Stimulated activated CD8-positive, alpha-beta memory T cell treated with anti-CD3 and anti-CD28 coated beads, Interleukin-4, amount 100 ng/mL, for 24 hours (primary cell): ENCODE results near the gene SMTNL2.
"Not testable (repeated sequence)": the region's sequence is repeated elsewhere in the genome, so short reads cannot be mapped to it uniquely, and the experiment has no call there.

Source experiments
- DNase-seq: peaks from one replicate; pipeline ENCODE4 v3.0.0-alpha.2; 2020; ENCODE audit warnings: low read depth

Gene SMTNL2

GRCh38 chr17:4602041-4602440 lies 17.7 kb downstream of the SMTNL2 start:
- DNase-seq: no peak

DNA sequence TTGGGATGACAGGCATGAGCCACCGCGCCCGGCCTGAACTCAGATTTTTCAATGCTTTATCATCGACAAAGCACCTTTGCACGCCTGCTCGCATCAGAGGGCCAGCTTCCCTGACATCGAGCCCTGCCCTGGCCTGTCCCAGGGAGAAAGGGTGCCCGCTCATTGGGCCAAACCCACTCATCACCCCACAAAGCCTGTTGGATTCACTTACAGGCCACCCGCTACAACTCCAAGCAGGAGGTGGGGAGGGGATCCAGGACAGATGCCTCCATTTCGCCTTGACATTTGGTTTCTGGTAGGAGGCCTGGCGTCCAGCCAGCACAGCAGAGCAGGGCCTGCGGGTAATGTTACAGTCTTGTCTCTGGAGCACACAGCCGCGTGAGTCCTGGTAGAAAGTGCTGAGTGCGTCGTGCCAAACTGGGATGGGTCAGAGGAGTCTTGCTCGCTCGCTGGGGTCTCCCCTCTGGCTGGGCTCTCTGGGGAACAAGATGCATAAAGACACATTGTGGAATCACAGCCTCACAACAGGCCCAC lies 19.8 kb downstream of the SMTNL2 start:
- no peak for DNase-seq

DNA sequence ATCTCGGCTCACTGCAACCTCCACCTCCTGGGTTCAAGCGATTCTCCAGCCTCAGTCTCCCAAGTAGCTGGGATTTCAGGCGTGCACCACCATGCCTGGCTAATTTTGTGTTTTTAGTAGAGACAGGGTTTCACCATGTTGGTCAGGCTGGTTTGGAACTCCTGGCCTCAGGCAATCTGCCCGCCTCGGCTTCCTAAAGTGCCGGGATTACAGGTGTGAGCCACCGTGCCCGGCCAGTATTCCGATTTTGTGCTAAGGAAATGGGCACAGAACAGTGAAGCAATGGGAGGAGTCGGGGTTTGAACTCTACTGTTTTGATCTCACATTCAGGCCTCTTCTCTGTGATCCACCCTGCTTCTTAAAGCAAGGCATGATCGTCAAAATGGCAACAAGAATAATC lies 20.4 kb downstream of the SMTNL2 start:
- not testable (repeated sequence) for DNase-seq

GRCh38 chr17:4605826-4606225 lies 21.5 kb downstream of the SMTNL2 start:
- DNase-seq: no peak

DNA sequence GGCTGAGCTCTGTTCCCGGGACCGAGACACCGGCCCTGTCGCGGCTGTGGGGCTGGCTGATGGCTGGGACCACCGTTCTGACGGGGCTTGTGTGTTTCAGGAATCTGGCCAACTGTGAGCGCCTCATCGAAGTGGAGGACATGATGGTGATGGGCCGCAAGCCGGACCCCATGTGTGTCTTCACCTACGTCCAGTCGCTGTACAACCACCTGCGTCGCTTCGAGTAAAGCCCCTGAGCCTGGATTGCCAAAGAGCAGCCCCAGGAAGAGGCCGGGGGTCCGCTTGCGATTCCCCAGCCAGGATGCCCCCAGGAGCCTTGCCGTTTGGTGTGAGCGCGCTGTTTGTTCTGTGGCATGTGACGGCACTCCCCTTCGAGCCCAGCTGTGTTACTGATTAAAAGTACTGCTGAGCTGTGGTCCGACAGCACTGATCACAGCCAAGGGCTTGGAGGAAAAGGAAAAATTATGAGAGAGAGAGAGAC lies 23.0 kb downstream of the SMTNL2 start:
- no peak for DNase-seq

DNA sequence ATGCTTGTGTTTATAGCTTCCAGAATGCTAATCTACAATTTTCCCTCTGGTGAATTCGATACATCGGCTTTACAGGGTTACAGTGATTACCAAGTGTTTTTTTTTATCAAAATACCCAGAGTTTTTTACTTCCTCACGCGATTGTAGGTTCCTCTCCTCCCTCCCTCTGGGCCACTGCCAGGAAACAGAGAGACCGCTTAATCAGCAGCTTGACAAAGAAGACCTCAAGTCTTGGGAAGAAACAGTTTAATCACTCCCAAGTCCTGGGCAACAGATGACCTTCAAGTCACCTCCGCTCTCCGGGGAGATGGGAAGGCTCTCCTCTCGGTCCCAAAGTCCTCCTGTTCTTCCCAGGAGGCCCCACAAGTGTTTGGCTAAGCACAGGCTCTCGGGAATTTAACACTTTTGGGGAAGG lies 23.5 kb downstream of the SMTNL2 start:
- DNase-seq: no peak

DNA sequence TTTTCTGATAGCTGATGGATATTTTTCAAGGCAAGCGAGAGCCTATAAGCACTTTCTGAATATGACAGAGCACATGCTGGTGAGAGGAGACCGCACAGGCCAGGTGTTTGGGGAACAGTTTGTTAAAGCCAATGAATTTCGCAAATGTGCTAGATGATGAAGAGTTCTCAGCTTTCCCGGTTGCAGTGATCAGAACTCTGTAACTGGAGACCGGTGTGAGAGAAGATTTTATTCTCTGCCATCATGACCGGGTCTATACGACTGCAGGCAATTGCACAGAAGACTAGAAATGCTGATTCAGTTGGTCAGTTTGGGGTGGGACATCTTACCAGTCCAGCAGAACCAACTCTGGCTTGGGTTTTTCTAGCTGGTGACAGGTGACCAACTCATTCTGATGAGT lies 25.4 kb downstream of the SMTNL2 start:
- DNase-seq: no peak

DNA sequence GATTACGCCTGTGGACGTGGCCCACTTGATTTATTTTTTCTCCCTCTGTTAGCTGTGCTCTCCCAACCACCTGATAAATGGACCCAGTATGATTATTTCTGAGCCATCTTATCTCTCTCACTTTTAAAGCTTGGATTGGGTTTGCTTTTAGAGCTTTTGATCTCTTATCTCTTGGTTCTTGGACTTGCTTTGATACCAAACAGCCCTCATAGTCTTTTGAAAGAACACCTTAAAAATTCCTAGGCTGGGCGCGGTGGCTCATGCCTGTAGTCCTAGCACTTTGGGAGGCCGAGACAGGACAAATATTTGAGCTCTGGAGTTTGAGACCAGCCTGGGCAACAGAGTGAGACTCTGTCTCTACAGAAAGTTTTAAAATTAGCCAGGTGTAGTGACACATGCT lies 25.8 kb downstream of the SMTNL2 start:
- DNase-seq: no peak

GRCh38 chr17:4610656-4611055 lies 26.3 kb downstream of the SMTNL2 start:
- no peak for DNase-seq

DNA sequence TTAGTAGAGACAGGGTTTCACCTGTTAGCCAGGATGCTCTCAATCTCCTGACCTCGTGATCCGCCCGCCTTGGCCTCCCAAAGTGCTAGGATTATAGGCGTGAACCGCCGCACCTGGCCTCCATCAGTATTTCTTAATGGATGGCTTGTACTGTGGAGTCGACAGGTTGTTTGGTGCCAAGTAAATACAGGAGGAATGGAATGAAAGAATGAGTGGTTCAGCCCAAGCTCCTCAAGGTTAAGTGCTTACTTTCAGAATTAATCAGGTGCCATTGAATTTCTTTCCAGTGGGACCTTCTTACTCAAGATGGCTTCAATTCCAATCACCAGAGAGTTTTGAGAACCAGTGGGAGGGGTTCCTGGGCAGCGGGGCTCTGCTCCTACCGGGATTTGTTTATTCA lies 32.1 kb downstream of the SMTNL2 start:
- DNase-seq: no peak

- DNase-seq: no peak
Measured at GRCh38 chr17:4617090-4617489, 32.8 kb downstream of the SMTNL2 start.

GRCh38 chr17:4617590-4618351 lies 33.4 kb downstream of the SMTNL2 start:
- no peak for DNase-seq

GRCh38 chr17:4620531-4621101 lies 36.3 kb downstream of the SMTNL2 start:
- no peak for DNase-seq

- no peak for DNase-seq
Measured at GRCh38 chr17:4622375-4622774, 38.0 kb downstream of the SMTNL2 start.

DNA sequence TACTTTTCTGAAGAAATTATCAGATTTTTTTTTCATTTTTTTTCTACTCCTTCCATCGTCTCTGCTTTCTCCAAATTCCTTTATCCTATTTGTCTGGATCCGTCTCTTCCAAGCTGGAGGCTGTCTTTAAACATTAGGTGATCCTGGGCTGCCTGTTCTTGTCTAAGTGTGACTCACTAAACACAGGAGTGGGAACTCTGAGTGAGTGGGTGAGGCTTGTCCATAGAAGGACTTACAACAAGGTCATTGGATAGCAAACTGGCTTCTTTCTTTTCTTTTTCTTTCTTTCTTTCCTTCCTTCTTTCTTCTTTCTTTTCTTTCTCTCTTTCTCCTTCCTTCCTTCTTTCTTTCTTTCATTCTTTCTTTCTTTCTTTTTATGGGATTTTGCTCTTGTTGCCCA lies 38.9 kb downstream of the SMTNL2 start:
- no peak for DNase-seq

DNA sequence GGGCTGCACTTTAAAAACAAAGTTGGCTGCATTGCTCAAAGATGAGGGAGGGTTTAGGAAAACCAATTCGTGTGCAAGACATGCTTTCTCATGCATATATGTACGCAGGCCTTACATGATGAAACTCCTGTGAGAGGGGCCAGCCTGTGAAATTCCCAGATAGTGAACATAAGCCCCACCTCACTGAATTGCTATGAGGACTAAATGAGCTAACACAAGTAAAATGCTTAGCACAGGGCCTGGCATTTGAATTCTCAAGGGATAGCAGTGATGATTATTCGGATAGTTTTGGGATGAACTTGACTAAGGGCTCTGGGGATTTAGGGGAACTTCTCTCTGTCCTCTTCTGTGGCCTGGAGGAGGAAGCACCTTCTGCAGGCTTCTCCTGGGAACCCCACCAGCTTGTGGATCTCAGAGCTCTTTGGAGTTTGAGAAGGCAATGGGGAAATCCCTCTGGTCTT lies 40.2 kb downstream of the SMTNL2 start:
- not testable (repeated sequence) for DNase-seq

DNA sequence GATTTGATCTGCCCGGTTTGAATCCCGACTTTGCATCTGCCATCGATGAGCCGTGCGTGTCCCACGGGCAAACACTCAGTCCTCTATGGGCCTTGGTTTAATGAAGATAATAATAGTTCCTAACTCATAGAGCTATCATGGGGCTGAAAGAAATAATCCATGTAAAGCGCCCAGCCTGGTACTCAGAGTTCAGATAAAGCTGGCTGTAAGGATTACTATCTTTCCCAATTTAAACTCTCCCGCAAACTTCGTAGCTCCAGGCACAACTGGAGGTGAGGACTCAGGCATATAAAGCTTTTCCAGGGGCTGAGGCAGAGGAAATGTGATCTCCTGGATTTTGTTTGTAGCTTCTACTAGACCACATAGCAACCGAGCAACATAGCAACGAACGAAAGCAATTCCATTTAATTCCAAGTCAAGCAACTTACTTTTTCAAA lies 40.9 kb downstream of the SMTNL2 start:
- DNase-seq: no peak

DNA sequence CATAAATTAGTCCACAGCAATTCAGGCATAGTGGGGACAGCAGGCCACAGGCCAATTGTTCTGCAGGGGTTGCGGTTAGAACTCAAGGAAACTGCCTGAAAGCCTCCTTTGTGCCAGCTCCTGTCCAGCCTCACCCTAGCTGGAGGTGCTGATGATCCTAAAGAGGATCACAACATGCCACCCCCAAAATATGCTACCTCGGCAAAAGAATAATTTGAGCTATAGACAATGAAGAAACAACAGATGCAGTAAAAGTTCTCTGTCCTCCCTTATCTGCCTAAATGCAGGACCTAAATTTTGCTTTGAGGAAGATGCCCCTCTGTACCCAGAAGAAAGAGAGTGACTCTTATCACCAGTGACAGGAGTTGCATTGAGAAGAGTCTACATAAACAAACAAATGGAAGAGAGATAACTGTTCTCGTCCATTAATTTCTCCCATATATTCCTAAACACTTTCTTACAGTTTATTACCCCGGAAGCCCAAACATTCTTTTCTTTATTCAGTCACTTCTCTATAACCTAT lies 42.5 kb downstream of the SMTNL2 start:
- DNase-seq: no peak

GRCh38 chr17:4631431-4631830 lies 47.1 kb downstream of the SMTNL2 start:
- no peak for DNase-seq

GRCh38 chr17:4631836-4632580 lies 47.7 kb downstream of the SMTNL2 start:
- DNase-seq: no peak

GRCh38 chr17:4632581-4632920 lies 48.2 kb downstream of the SMTNL2 start:
- DNase-seq: no peak

DNA sequence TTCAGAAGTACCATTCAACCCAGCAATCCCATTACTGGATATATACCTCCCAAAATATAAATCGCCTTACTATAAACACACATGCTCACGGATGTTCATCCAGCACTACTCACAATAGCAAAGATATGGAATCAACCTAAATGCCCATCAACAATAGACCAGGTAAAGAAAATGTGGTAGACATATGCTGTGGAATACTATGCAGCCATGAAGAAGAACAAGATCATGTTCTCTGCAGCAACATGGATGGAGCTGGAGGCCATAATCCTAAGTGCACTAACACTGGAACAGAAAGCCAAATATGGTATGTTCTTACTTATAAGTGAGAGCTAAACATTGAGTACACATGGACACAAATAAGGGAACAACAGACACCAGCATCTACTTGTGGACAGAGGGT lies 49.3 kb downstream of the SMTNL2 start:
- DNase-seq: no peak

DNA sequence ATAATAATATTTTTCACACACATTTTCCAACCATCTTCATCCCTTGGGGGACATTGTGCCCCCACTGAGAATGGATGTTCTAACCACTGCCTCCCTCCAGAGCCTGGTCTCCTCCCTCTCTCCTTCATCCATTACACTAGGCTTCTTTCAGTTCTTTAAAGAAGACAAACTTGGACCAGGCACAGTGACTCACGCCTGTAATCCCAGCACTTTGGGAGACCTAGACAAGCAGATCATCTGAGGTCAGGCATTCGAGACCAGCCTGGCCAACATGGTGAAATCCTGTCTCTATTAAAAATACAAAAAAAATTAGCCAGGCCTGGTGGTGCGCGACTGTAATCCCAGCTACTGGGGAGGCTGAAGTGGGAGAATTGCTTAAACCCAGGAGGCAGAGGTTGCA lies 50.6 kb downstream of the SMTNL2 start:
- DNase-seq: no peak
